Stimulated activated memory B cell treated with anti-CD40 and anti-IgM and Interleukin-4, amounts not matched to agents 10 μg/mL and 1 μg/mL and 100 μg/mL, for 72 hours (primary cell): ENCODE data around the gene GADL1.
A peak's percentile ranks its signal among the peaks of the same experiment; 100 is the strongest.

Experiments
- ATAC-seq: fragments of 150-1000 bp; cut with Tn5 transposase; 2 replicates; pipeline ENCODE4 v1.10.0; 2021
- H3K27ac Mint-ChIP-seq: one replicate; pipeline ENCODE4 v1.8.0; 2022; ENCODE audit warnings: mild to moderate bottlenecking, mixed read lengths
- H3K27me3 Mint-ChIP-seq: one replicate; pipeline ENCODE4 v1.8.0; 2022; ENCODE audit warnings: mixed read lengths
- H3K36me3 Mint-ChIP-seq: one replicate; pipeline ENCODE4 v1.8.0; 2022; ENCODE audit warnings: mixed read lengths
- H3K4me1 Mint-ChIP-seq: one replicate; pipeline ENCODE4 v1.8.0; 2022; ENCODE audit warnings: mixed read lengths
- H3K4me3 Mint-ChIP-seq: one replicate; pipeline ENCODE4 v1.8.0; 2022; ENCODE audit warnings: mild to moderate bottlenecking, moderate library complexity, mixed read lengths
- H3K9me3 Mint-ChIP-seq: one replicate; pipeline ENCODE4 v1.8.0; 2022; ENCODE audit warnings: mixed read lengths

The GADL1 gene

DNA sequence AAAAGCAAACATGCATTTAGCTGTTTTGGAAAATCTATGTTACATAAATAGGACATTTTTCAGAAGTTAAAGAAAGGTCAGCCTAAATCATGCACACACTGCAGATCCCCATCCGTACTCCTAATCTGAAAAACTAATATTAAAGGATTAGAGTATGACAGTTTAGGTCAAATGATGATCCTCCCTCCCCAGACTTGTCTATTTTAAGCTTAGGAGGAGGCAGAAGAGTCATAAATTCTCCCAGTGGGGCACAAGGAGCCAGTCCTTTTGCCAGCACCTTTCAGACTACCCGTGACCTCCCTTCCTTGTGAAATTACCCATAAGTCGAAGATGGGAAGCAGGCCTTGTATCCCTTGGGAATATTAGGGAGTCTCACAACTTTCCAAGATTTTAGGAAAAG lies 210.1 kb downstream of the GADL1 start:
- Mint-ChIP-seq H3K36me3 (peaks cover 83% of the 10 kb centered on the region), H3K4me3 (no peak overlapping the region), H3K27ac (peak overlapping the region; percentile 66), H3K27me3 (no peaks in the 10 kb centered on the region), H3K9me3 (no peaks in the 10 kb centered on the region), H3K4me1 (peaks cover 69% of the 10 kb centered on the region)
- no peak for ATAC-seq

- Mint-ChIP-seq H3K4me1 (peaks cover 69% of the 10 kb centered on the region), H3K4me3 (no peak overlapping the region), H3K36me3 (peaks cover 83% of the 10 kb centered on the region), H3K27ac (peak overlapping the region; percentile 66), H3K9me3 (no peaks in the 10 kb centered on the region), H3K27me3 (no peaks in the 10 kb centered on the region)
- ATAC-seq = no peak
Measured at GRCh38 chr3:30683769-30684168, 210.7 kb downstream of the GADL1 start.

DNA sequence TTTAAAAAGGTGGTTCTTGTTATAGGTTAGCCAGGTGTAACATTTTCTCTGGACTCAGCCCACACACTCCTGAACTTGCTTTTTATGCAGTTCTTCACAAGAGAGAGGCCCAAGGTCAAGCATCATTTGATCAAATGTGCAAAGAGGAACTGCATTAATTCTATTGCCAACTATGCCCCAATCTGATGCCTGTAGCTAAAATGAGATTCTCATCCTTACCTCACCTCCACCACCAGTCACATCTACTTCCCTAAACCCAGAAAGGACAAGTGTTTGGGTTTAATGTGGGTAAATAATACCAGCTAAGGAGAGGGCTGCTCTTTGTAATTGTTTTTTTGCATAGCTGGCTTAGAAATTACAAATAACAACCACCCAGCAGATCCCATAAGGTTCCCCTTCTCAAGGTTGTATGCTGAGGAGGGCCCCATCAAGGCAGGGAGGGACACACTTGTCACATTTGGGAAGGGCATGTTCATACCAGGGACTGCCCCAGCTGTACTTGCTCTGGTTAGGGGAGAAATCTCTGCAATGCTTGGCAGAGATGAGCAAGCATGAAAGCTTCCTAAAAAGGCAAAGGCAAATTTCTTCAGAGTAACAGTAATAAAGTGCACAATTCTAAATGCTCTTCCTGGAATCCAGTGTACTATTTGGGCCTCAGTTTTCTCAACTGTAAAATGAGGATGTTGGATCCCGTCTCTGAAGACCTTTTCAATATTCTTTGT lies 211.9 kb downstream of the GADL1 start:
- Mint-ChIP-seq H3K27me3 (no peaks in the 10 kb centered on the region), H3K36me3 (peaks cover 79% of the 10 kb centered on the region), H3K4me1 (peaks cover 58% of the 10 kb centered on the region), H3K9me3 (no peaks in the 10 kb centered on the region), H3K27ac (peak overlapping the region; percentile 76), H3K4me3 (no peak overlapping the region)
- ATAC-seq = peak; percentile 81

- peaks cover 62% of the 10 kb centered on the region for H3K4me1 Mint-ChIP-seq
- no peaks in the 10 kb centered on the region for H3K27me3 Mint-ChIP-seq
- H3K9me3 Mint-ChIP-seq = no peaks in the 10 kb centered on the region
- H3K36me3 Mint-ChIP-seq = peaks cover 82% of the 10 kb centered on the region
- H3K4me3 Mint-ChIP-seq = no peak overlapping the region
- no peak for ATAC-seq
- H3K27ac Mint-ChIP-seq = peak overlapping the region; percentile 76
Measured at GRCh38 chr3:30681649-30682211, 212.7 kb downstream of the GADL1 start.

GRCh38 chr3:30680789-30681648 lies 213.4 kb downstream of the GADL1 start:
- Mint-ChIP-seq H3K27me3 (no peaks in the 10 kb centered on the region), H3K4me3 (peak overlapping the region; percentile 1), H3K27ac (peak overlapping the region; percentile 76), H3K4me1 (peaks cover 69% of the 10 kb centered on the region), H3K9me3 (no peaks in the 10 kb centered on the region), H3K36me3 (peaks cover 82% of the 10 kb centered on the region)
- ATAC-seq = no peak

GRCh38 chr3:30679045-30679444 lies 215.4 kb downstream of the GADL1 start:
- no peaks in the 10 kb centered on the region for H3K9me3 Mint-ChIP-seq
- no peak overlapping the region for H3K4me3 Mint-ChIP-seq
- H3K36me3 Mint-ChIP-seq = peaks cover 80% of the 10 kb centered on the region
- peak overlapping the region; percentile 79 for H3K27ac Mint-ChIP-seq
- peaks cover 72% of the 10 kb centered on the region for H3K4me1 Mint-ChIP-seq
- ATAC-seq = no peak
- no peaks in the 10 kb centered on the region for H3K27me3 Mint-ChIP-seq

GRCh38 chr3:30677347-30677685 lies 217.1 kb downstream of the GADL1 start:
- peak overlapping the region; percentile 79 for H3K27ac Mint-ChIP-seq
- no peaks in the 10 kb centered on the region for H3K9me3 Mint-ChIP-seq
- H3K4me3 Mint-ChIP-seq = no peak overlapping the region
- H3K36me3 Mint-ChIP-seq = peaks cover 84% of the 10 kb centered on the region
- H3K27me3 Mint-ChIP-seq = no peaks in the 10 kb centered on the region
- ATAC-seq = no peak
- peaks cover 73% of the 10 kb centered on the region for H3K4me1 Mint-ChIP-seq

GRCh38 chr3:30676424-30677346 lies 217.8 kb downstream of the GADL1 start:
- peak; percentile 47 for ATAC-seq
- H3K27me3 Mint-ChIP-seq = no peaks in the 10 kb centered on the region
- peaks cover 85% of the 10 kb centered on the region for H3K36me3 Mint-ChIP-seq
- H3K9me3 Mint-ChIP-seq = no peaks in the 10 kb centered on the region
- H3K4me3 Mint-ChIP-seq = no peak overlapping the region
- peak overlapping the region; percentile 79 for H3K27ac Mint-ChIP-seq
- H3K4me1 Mint-ChIP-seq = peaks cover 73% of the 10 kb centered on the region
